Astrocyte of the cerebellum (primary cell): ENCODE results near the gene CDH19.

Experiments used
- DNase-seq: peaks from one replicate; pipeline ENCODE4 v3.0.0-alpha.2; 2011; ENCODE audit warnings: low read depth
- H3K4me3 ChIP-seq: 2 replicates; pipeline ENCODE4 v1.5.1; 2011; ENCODE audit warnings: mild to moderate bottlenecking, low read depth, low read length, moderate library complexity
- CTCF ChIP-seq: IDR thresholded peaks from 2 replicates; pipeline ENCODE4 v1.5.1; 2012; ENCODE audit warnings: low read length, low read depth, moderate library complexity, mild to moderate bottlenecking; ENCODE audit errors: missing control alignments
- in situ Hi-C: cut with HindIII; loops from 2 replicates; pipeline ENCODE4 v1.10.0; 2017; ENCODE audit warnings: low sequenced_read_pairs

CDH19 gene

GRCh38 chr18:66533693-66534092 is 70.2 kb downstream of the CDH19 start:
- DNase-seq, result no peak
- TF ChIP-seq CTCF, result no peak
- no peak overlapping the region for H3K4me3 ChIP-seq
- in situ Hi-C loops, result no loop called here

GRCh38 chr18:66523219-66523991 is 80.5 kb downstream of the CDH19 start:
- H3K4me3 ChIP-seq, result no peak overlapping the region
- in situ Hi-C loops, result no loop called here
- no peak for DNase-seq
- TF ChIP-seq CTCF, result no peak

- in situ Hi-C loops, result no loop called here
- H3K4me3 ChIP-seq, result no peak overlapping the region
- no peak for TF ChIP-seq CTCF
- no peak for DNase-seq
Measured at GRCh38 chr18:66513996-66514395, 89.9 kb downstream of the CDH19 start.

- in situ Hi-C loops, result no loop called here
- DNase-seq, result no peak
- no peak for TF ChIP-seq CTCF
- H3K4me3 ChIP-seq, result no peak overlapping the region
Measured at GRCh38 chr18:66511792-66512191, 92.1 kb downstream of the CDH19 start.

GRCh38 chr18:66511289-66511688 is 92.6 kb downstream of the CDH19 start:
- in situ Hi-C loops, result no loop called here
- no peak overlapping the region for H3K4me3 ChIP-seq
- DNase-seq, result no peak
- no peak for TF ChIP-seq CTCF

- H3K4me3 ChIP-seq, result no peak overlapping the region
- DNase-seq, result no peak
- in situ Hi-C loops, result no loop called here
- no peak for TF ChIP-seq CTCF
Measured at GRCh38 chr18:66510357-66511045, 93.4 kb downstream of the CDH19 start.
